ENCODE data around the gene CALN1. TPM values are rescaled to one million over a fixed set of nuclear protein-coding genes. Genes with fewer than 3 reads are reported as not detected.

CALN1 gene
- polyA plus RNA-seq, 1 donor from 2014 or later, result 7.8 TPM

DNA sequence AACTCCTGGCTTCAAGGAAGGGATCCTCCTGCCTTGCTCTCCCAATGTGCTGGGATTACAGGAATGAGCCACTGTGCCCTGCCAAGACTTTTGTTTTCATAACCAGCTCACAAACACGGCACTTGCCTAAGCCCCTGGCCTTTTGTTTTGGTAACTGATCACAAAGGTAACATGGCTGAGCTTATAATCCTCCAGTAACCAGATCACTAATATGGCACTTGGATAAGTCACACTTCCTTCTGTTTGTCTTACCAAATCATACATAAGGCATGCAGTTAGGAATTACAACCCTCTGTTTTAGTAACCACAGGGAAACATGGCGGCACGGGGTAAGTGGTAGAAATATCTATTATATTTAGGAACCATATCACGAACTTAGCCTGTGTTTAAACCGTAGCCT is 577.1 kb downstream of the CALN1 start:
- H3K4me3 ChIP-seq (ENCODE audit: low read length), result no peak overlapping the region
- no peak overlapping the region for H3K9ac ChIP-seq (ENCODE audit: low read length)
- no peak overlapping the region for H3K4me2 ChIP-seq (ENCODE audit: low read length)
- no peaks in the 10 kb centered on the region for H3K36me3 ChIP-seq (ENCODE audit: insufficient read depth, low read length)
- H3K9me3 ChIP-seq (ENCODE audit: low read length), result no peaks in the 10 kb centered on the region
- no peaks in the 10 kb centered on the region for H3F3A ChIP-seq (ENCODE audit: insufficient read depth, low read length, poor library complexity, severe bottlenecking)
- H4K20me1 ChIP-seq (ENCODE audit: insufficient read depth), result no peaks in the 10 kb centered on the region
- H3K9me2 ChIP-seq (ENCODE audit: insufficient read depth, low read length), result no peaks in the 10 kb centered on the region
- no peak overlapping the region for H2AFZ ChIP-seq (ENCODE audit: low read depth, low read length)
- no peak overlapping the region for H3K27ac ChIP-seq (ENCODE audit: low read length)
- H3K79me2 ChIP-seq (replicated peaks; ENCODE audit: insufficient read depth, low read length), result no peaks in the 10 kb centered on the region
- no peak for TF ChIP-seq MXI1 (conservative IDR thresholded peaks at IDR 0.05; ENCODE audit: poor library complexity, severe bottlenecking)
- no peak for TF ChIP-seq SMC3 (conservative IDR thresholded peaks at IDR 0.05; ENCODE audit: poor library complexity)
- no peak for TF ChIP-seq TAF1 (IDR thresholded peaks at IDR 0.05; ENCODE audit: low read depth)
- TF ChIP-seq EZH2 (IDR thresholded peaks at IDR 0.05; ENCODE audit: borderline replicate concordance, insufficient read depth, low read length, poor library complexity, severe bottlenecking), result no peak
- no peak for TF ChIP-seq EP300 (conservative IDR thresholded peaks at IDR 0.05; ENCODE audit: poor library complexity, severe bottlenecking)
- no peak for TF ChIP-seq POLR2AphosphoS5 (IDR thresholded peaks at IDR 0.05)
- TF ChIP-seq, protein P1, sequence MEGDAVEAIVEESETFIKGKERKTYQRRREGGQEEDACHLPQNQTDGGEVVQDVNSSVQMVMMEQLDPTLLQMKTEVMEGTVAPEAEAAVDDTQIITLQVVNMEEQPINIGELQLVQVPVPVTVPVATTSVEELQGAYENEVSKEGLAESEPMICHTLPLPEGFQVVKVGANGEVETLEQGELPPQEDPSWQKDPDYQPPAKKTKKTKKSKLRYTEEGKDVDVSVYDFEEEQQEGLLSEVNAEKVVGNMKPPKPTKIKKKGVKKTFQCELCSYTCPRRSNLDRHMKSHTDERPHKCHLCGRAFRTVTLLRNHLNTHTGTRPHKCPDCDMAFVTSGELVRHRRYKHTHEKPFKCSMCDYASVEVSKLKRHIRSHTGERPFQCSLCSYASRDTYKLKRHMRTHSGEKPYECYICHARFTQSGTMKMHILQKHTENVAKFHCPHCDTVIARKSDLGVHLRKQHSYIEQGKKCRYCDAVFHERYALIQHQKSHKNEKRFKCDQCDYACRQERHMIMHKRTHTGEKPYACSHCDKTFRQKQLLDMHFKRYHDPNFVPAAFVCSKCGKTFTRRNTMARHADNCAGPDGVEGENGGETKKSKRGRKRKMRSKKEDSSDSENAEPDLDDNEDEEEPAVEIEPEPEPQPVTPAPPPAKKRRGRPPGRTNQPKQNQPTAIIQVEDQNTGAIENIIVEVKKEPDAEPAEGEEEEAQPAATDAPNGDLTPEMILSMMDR (IDR thresholded peaks at IDR 0.05; ENCODE audit: poor library complexity, severe bottlenecking), result no peak
- no peak for TF ChIP-seq RAD21 (conservative IDR thresholded peaks at IDR 0.05)
- TF ChIP-seq, protein P2, sequence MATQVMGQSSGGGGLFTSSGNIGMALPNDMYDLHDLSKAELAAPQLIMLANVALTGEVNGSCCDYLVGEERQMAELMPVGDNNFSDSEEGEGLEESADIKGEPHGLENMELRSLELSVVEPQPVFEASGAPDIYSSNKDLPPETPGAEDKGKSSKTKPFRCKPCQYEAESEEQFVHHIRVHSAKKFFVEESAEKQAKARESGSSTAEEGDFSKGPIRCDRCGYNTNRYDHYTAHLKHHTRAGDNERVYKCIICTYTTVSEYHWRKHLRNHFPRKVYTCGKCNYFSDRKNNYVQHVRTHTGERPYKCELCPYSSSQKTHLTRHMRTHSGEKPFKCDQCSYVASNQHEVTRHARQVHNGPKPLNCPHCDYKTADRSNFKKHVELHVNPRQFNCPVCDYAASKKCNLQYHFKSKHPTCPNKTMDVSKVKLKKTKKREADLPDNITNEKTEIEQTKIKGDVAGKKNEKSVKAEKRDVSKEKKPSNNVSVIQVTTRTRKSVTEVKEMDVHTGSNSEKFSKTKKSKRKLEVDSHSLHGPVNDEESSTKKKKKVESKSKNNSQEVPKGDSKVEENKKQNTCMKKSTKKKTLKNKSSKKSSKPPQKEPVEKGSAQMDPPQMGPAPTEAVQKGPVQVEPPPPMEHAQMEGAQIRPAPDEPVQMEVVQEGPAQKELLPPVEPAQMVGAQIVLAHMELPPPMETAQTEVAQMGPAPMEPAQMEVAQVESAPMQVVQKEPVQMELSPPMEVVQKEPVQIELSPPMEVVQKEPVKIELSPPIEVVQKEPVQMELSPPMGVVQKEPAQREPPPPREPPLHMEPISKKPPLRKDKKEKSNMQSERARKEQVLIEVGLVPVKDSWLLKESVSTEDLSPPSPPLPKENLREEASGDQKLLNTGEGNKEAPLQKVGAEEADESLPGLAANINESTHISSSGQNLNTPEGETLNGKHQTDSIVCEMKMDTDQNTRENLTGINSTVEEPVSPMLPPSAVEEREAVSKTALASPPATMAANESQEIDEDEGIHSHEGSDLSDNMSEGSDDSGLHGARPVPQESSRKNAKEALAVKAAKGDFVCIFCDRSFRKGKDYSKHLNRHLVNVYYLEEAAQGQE (IDR thresholded peaks at IDR 0.05; ENCODE audit: borderline replicate concordance), result no peak
- no peaks in the 10 kb centered on the region for H3K27me3 ChIP-seq (ENCODE audit: insufficient read depth, low read depth, low read length)

DNA sequence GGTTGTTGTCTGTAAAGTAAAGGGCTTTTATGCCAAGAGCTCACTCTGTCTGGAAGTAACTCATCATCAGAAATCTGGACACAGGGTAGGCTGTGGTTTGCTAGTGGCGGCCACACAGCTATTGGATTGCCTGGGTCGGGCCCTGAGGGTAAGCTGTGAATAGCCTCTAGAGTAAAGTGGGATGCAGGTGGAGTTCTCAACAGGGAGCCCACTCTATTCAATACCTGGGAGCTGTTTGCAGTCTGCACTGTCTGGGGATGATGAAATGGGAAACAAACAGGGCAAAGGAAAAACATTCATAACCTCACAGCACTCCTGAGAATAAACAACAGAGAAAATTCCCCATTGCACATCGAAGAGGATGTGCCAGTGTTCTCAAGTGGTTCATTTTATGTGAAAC is 582.6 kb downstream of the CALN1 start:
- Histone ChIP-seq H3F3A (ENCODE audit: insufficient read depth, low read length, poor library complexity, severe bottlenecking) (no peaks in the 10 kb centered on the region), H3K36me3 (ENCODE audit: insufficient read depth, low read length) (no peaks in the 10 kb centered on the region), H3K9me2 (ENCODE audit: insufficient read depth, low read length) (no peaks in the 10 kb centered on the region), H3K27me3 (ENCODE audit: insufficient read depth, low read depth, low read length) (no peaks in the 10 kb centered on the region), H3K9ac (ENCODE audit: low read length) (no peak overlapping the region), H3K4me3 (ENCODE audit: low read length) (no peak overlapping the region), H3K4me2 (ENCODE audit: low read length) (no peak overlapping the region), H3K79me2 (replicated peaks; ENCODE audit: insufficient read depth, low read length) (no peaks in the 10 kb centered on the region), H2AFZ (ENCODE audit: low read depth, low read length) (no peak overlapping the region), H3K27ac (ENCODE audit: low read length) (no peak overlapping the region), H4K20me1 (ENCODE audit: insufficient read depth) (no peaks in the 10 kb centered on the region), H3K9me3 (ENCODE audit: low read length) (no peaks in the 10 kb centered on the region)
- TF ChIP-seq, protein P2 (IDR thresholded peaks at IDR 0.05; ENCODE audit: borderline replicate concordance), result no peak
- TF ChIP-seq EP300 (conservative IDR thresholded peaks at IDR 0.05; ENCODE audit: poor library complexity, severe bottlenecking) (no peak), EZH2 (IDR thresholded peaks at IDR 0.05; ENCODE audit: borderline replicate concordance, insufficient read depth, low read length, poor library complexity, severe bottlenecking) (no peak), POLR2AphosphoS5 (IDR thresholded peaks at IDR 0.05) (no peak), TAF1 (IDR thresholded peaks at IDR 0.05; ENCODE audit: low read depth) (no peak), RAD21 (conservative IDR thresholded peaks at IDR 0.05) (no peak), SMC3 (conservative IDR thresholded peaks at IDR 0.05; ENCODE audit: poor library complexity) (no peak), MXI1 (conservative IDR thresholded peaks at IDR 0.05; ENCODE audit: poor library complexity, severe bottlenecking) (no peak)
- TF ChIP-seq, protein P1 (IDR thresholded peaks at IDR 0.05; ENCODE audit: poor library complexity, severe bottlenecking), result no peak

Measured in neural cell (in vitro differentiated cells).